H1 (cell line): ENCODE measurements around the gene GHRHR. TPM values are rescaled to one million over a fixed set of nuclear protein-coding genes. Genes with fewer than 3 reads are reported as not detected.

ENCODE experiments used
- KDM1A ChIP-seq: fragments of 200-600, 300-600 bp; sonication (generic); IDR thresholded peaks from 2 replicates; pipeline ENCODE4 v1.7.1; 2016; ENCODE audit warnings: mild to moderate bottlenecking, low read length, borderline replicate concordance
- POLR2A ChIP-seq, 2 experiments: IDR thresholded peaks; 1 replicate in 1 of 2; 2 replicates in 1 of 2; pipeline ENCODE4 v1.6.1; 2011; ENCODE audit warnings: low read depth in 2 of 2, low read length in 2 of 2, mild to moderate bottlenecking in 2 of 2; ENCODE audit errors: control extremely low read depth in 1 of 2
- TEAD4 ChIP-seq: IDR thresholded peaks from 2 replicates; pipeline ENCODE4 v1.6.1; 2012; ENCODE audit warnings: low read depth, low read length, inconsistent platforms, mixed read lengths
- polyA plus RNA-seq, 7 experiments: library from polyadenylated mRNA; depleted of rRNA in 3 of 7; stranded (reverse) in 5 of 7; unstranded in 2 of 7; fragments of >200 nt in 5 of 7; fragments of 200-250 nt in 2 of 7; gene quantifications; 1 replicate in 5 of 7; 2 replicates in 1 of 7; 4 replicates in 1 of 7; pipeline versions ENCODE4 v1.2.1 to v1.2.3, GENCODE V29; 2011 to 2013; ENCODE audit warnings: missing spikeins in 2 of 7, mixed read lengths in 2 of 7
- total RNA-seq: library from RNA; stranded (reverse); fragmentation: NEBNext Ultra II Directional; extraction: Animal tissue kit (Norgen Biotek cat#: 25700); gene quantifications from 2 replicates; pipeline ENCODE4 v1.2.1, GENCODE V29; 2021

GHRHR gene
- total and polyA plus RNA-seq, 2 of the 8 experiments (the other 6 are each of a cell fraction or from before 2014, with no cell fraction given) = 0.60 to 6.5 TPM

GRCh38 chr7:30998180-30998579 lies 34.4 kb downstream of the GHRHR start (continued):
- TF ChIP-seq POLR2A (IDR thresholded peaks at IDR 0.05; ENCODE audit: control extremely low read depth in 1 of 2, low read depth in 2 of 2, low read length in 2 of 2) (no peak), TEAD4 (no peak), KDM1A (no peak)
